ENCODE results near the gene KLC1.
"Not testable (repeated sequence)": the region's sequence is repeated elsewhere in the genome, so short reads cannot be mapped to it uniquely, and the experiment has no call there.

Gene KLC1

DNA sequence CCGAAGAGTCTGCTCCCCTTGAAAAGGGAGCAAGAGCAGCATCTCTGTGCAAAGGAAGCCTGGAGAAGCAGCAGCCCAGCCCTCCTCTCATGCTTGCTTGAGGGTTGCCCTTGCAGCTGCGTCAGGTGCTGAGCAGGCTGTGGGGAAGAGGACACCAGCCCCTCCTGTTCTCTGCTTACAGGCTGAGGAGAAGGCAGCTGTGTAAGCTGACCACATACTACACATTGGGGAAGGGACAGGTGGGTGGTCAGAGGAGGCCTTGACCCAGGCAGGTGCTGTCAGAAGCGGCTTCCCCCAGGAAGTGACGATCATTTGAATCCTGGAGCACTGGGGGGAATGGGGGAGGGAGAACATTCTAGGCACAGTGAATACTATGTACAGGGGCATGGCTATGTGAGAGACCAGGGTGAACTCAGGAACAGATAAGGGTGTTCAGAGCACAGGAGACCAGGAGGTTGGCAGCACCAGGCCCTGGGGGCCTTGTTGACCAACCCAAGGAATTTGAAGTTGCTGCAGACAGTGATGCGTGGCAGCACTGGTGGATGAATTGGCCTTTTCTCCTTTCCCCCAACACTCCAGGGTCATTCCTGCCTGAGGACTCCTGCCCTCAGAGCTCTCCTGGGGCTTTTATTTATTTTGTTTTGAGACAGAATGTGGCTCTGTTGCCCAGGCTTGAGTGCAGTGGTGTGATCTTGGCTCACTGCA, 2.7 kb upstream of the KLC1 start:
- no peak for DNase-seq

DNA sequence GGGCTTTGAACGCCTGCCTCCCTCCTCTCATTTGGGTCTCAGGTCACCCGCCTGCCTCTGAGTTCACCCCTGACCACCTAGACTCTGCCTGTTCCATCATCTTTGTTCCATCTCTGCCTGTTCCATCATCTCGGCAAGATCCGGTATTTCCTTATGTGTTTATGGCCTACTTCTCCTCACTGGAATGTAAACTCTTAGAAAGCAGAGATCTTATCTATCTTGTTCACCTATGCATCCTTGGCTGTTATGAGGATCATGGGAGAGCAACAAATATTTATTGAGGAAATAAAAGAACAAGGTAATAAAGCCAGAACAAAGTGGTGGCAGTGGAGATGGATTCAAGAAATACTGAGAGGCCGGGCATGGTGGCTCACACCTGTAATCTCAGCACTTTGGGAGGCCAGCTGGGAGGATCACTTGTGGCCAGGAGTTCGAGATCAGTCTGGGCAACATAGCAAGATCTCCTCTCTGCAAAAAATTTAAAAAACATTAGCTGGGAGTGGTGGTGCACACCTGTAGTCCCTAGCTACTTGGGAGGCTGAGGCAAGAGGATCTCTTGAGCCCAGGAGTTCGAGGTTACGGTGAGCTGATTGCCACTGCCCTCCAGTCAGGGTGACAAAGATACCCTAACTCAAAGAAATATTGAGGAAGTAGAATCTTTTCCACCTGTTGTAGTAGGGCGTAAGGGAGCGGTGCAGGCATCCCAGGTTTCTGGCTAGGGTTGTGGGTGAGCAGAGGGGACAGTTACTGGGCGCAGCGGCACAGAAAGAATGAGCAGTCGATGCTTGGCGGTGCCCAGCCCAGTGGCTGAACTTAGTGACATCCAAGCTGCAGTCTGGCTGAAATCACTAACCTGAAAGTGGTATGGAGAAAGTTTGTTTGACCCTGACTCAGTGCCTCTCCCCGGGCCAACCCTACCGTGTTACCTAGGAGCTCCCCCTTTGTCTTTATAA, 1.7 kb upstream of the KLC1 start:
- DNase-seq: no peak

DNA sequence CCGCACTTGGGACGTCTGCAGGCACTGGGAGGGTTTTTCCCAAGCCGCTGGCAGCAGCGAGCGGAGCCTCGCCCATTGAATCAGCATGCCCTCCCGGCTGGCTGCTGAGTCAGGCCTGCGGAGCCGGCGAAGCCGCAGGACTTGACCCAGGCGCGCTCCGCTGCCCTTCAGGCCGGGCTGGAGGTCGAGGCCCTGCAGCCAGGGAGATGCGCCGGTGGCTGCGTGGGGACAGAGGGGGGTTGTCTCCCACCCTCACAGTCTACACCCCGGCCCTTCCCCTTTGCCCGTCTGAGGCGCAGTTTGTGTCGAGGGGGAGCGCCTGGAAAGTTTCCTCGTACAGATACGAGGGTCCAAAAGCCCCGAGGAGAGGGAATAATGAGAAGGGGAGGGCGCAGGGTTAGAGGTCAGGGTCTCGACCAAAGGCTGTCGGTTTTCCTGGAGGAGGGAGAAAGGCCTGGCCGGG, 759 bp upstream of the KLC1 start:
- DNase-seq: peak; percentile 57

DNA sequence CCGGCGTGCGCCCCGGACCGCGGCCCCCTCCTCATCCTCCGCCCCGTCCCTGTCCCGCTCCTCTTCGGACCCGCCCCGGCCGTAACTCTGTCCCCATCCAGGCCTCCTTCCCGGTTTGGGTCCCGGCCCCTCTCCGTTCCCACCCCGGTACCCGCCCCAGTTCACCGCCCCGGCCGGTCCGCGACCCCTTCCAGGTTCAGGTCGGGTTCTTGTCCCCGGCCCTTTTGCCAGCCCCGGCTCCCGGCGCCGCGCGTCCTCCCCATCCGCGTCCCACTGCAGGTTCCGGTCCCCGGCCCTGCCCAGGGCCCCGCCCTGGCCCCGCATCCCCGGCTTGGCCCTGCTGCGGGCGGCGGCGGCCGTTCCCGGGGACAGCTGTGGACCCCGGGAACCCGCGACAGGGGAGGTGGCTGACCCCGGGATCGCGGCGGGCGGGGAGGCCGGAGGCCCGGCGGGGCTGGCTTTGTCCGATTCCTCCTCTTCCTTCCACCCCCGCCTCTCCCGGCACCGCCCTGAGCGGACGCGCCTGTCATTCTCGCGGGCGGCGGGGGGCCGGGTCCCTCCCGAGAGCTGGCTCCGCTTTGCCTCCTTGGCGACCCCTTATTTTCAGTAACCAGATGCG, 601 bp downstream of the KLC1 start:
- peak; percentile 28 for DNase-seq

DNA sequence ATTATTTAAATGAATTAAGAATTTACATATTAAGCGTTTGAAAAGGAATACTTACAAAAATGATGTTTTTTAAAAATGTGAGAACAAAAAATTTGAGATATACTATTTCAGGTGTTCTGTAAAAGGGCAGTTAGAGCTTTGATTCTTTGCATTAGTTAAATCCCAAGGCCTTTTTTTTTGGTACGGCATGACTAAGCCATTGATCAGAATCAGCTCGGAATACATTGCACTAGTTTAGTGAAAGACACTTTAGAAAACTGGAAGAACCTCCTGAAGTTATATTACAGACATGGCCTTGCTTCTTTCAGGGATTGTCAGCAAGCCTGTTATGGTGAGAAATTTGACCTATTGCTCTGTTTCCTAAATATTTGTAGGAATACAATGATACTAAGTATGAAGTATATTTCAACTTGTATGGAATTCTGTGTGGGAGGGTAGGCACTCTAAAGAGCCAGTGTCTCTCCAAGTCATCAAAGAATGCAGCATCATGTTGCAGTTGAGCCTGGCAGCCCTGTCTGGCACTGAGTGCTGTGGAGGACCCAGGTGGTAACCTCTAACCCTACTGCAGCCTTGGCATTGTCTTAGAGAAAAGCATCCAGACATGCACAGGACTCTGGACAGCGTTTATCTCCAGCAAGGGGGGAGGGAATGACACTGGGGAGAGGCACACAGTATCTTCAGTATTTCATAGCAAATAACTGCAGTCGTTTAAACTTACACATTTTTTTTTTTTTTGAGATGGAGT, 1.5 kb downstream of the KLC1 start:
- peak; percentile 21 for DNase-seq

DNA sequence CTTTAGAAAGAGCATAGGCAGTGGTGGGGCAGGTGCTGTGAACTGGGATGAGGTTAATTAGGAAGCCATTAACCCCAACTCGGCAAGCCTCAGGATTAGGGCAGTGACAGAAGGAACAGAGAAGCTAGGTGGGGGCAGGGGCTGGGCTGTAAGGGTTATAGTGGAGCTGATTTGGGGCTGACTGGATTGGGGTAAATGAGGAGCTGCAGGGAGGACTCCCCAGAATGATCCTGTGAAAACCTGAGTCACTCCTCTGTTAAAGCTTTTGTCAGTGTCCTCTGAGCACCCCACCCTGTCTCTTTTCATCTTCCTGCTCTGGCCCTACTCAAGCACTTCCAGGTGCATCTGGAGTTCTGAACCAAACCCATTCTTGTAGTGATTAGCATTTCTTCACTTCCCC, 4.4 kb downstream of the KLC1 start:
- DNase-seq: no peak

DNA sequence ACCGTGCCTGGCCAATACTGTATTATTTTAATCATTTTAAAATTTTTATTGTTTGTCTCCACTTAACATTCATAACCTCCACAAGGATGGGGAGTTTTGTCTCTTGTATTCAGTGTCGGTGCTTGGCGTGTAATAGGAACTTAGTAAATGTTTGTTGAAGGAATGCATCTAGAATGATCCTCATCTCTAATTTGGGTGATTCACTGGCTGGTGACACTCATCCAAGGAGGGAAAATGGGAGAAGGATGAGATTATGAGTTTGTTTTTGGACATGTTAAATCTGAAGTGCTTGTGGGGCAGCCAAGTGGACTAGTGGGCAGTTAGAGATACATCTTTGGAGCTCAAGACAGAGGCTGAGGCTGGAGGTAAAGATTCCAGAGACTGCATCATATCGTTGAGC, 5.1 kb downstream of the KLC1 start:
- DNase-seq: no peak

DNA sequence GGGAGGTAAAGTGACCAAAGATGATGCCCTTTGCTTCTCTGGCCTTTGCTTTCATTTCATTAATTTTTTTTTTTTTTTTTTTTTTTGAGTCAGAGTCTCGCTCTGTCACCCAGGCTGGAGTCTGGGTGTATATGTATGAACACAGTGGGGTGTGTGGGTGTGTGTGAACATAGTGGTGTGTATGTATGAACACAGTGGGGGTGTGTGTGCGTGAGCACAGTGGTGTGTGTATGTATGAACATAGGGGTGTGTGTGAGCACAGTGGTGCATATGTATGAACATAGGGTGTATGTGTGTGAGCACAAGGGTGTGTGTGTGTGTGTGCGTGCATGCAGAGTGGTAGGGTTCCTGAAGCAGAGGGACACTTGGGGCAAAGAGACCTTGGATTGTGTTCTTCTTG, 9.6 kb downstream of the KLC1 start:
- DNase-seq: no peak

DNA sequence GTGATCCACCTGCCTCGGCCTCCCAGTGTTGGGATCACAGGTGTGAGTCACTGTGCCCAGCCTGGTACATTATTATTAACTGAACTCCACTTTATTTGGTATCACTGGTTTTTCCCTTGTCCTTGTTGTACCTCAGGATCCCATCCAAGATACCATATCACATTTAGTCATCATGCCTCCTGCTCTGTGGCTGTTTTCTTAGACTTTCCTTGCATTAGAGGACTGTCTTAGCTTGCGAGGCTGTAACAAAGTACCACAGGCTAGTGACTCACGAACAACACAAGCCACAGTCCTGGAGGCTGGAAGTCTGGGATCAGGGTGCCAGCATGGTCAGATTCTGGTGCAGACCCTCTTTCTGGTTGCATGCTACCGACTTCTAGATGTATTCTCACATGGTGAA, 12.2 kb downstream of the KLC1 start:
- no peak for DNase-seq

DNA sequence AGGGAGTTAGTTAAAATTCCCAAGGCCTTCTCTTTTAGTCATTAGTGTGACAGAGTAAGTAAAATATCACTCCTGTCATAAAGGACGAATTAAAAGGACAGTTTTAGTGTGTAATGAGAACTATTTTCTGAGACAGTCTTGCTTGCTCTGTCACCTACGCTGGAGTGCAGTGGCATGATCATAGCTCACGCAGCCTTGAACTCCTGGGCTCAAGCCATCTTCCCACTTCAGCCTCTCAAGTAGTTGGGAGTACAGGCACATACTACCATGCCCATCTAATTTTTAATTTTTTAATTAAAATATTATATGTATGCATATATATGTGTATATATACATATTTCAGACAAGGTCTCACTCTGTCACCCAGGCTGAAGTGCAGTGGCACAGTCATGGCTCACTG, 17.2 kb downstream of the KLC1 start:
- DNase-seq: no peak

DNA sequence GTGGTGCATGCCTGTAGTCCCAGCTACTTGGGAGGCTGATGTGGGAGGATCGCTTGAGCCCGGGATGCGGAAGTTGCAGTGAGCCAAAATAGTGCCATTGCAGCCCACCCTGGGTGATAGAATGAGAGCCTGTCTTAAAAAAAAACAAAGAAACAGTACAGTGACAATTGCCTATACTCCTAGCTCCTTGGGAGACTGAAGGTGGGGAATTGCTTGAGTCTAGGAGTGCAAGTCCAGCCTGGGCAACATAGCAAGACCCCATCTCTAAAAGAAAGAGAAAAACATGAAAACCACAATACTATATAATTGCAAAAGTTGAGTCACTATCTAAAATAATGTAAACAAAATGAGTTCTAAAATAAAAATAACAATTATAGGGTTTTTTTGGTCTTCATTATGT, 20.0 kb downstream of the KLC1 start:
- no peak for DNase-seq

DNA sequence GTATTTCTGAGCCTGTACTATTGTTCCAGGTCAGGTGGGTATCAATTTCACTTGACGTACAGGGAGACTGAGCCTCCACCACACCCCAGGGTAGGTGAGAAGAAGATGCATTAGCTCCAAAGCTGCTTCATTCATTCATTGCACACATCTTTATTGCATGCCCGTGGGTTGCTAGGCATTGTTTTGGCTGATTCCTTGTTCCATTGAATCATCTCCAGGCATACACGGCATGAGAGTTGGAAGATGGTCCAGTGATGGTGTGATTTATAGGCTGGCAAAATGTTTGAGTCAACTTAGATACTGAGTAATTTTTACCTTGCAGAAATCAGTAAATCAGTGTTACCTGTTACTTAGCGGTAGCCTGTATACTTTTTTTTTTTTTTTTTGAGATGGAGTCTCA, 21.2 kb downstream of the KLC1 start:
- no peak for DNase-seq

DNA sequence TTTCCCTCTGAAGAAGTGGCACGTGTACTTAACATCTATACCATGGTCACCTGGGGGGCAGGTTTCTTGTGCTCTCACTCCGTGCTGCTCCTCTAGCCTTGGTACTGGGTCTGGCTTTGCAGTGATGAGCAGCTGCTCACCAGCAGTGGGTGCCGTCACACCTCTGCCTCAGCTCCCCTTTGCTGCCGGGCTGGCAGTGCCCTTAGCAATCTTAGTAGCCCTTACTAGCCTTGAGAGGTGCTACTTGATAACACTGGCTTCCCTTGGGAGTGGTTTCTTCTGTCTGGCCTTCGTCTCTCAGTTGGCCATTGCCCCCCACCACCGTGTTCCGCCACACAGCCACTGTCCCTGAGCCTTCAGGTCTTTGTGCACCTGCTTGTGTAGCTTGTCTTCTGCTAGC, 22.6 kb downstream of the KLC1 start:
- DNase-seq: no peak

DNA sequence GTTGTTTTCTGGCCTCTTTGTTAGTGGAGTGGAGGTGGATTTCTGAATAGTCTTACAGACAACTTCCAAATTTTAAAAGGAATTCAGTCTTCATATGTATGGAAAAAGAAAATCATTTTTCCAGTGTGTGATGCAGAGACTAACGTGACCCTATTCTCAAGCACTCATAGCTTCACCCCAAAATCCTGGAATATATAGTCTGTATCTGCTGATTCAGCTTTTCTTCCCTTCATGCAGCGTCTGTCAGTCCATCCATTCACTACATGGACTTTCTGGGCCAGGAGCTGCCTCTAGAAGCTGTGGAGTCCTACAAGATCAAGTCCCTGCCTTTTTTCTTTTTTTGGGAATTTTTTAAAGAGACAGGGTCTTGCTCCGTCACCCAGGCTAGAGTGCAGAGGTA, 23.8 kb downstream of the KLC1 start:
- DNase-seq: no peak

DNA sequence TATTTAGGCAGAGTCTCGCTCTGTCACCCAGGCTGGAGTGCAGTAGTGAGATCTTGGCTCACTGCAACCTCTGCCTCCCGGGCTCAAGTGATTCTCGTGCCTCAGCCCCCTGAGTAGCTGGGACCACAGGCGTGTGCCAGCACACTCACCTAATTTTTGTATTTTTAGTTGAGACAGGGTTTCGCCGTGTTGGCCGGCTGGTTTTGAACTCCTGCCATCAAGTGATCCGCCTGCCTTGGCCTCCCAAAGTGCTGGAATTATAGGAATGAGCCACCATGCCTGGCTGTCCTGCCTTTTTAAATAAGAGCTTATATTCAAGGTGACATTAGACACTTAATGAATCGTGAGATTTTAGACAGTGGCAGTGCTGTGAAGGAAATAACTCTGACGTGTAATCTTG, 24.3 kb downstream of the KLC1 start:
- not testable (repeated sequence) for DNase-seq

DNA sequence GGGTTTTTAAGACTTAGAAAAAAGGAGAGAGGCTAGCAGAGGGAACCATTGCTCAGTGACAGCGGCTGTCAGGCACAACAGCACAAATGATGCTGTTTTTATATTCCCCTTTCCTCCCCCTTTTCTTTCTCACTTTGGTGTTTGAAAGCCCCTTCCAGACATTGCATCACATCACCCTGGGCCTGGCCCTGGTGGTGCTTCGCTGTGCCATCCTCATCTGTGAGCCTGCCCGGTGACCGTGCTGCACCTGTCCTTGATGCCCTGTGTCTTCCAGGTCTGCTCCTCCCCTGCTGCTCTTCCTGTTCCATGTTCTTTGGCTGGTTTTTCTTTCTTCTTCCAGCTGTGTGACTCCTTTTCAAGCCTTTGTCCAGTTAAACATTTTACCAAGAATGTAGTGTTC, 24.8 kb downstream of the KLC1 start:
- no peak for DNase-seq

DNA sequence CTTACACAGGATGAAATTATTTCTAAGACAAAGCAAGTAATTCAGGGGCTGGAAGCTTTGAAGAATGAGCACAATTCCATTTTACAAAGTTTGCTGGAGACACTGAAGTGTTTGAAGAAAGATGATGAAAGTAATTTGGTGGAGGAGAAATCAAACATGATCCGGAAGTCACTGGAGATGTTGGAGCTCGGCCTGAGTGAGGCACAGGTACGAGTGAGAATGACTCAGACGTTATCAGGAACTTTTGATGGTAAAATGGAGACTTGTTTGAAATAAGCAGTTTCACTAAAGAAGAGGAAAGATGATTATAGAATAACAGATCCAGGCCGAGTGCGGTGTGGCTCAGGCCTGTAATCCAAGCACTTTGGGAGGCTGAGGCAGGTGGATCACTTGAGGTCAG, 25.6 kb downstream of the KLC1 start:
- DNase-seq: no peak

DNA sequence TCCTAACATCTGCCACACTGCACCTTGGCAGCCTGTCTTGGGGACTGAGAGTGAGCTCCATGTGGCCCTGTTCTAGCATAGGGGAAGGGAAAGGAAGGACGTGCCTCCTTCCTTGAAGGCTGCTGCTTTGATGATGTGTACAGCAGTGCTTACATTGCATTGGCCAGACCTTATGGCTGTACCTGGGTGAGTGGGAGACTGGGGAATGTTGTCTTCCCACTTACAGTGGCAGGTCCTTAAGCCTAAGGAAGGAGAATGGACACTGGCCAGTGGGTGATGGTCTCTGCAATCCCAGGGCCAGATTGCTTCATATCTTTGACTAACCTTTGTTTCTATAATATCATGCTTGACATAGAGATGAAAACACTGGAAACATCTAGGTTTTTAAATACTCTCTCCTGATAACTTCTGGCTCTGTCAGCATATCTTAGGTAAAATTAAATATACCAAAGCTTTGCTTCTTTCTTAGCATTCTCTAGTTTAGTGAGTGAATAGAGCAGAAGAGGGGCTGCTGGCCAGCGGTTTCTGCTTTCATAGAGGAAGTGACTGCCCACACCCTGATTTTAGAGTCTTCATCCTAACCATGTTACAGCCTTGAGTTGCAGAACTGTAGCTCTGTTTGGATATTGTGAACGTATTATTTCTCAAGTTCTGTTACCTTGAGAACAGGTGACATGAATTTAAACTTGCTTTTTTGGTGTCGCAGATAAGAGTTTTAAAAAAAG, 27.2 kb downstream of the KLC1 start:
- DNase-seq: no peak

DNA sequence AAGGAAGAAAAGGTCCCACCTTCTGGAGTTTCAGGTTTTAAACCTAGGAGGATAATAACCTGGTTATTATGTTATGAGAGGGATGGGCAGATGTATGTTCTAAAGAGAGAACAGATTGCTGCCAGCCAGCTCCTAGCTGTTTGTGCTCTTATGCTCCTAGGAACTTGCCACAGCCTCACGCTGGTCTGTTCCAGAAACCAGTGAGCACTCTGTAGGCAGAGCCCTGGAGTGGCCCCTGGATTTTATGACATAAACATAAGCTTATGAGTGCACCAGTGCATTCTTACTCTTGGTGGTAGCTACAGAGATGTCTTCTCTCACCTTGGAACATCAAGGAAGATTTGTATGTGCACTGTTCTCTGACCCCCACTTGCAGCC, 27.7 kb downstream of the KLC1 start:
- DNase-seq: no peak

DNA sequence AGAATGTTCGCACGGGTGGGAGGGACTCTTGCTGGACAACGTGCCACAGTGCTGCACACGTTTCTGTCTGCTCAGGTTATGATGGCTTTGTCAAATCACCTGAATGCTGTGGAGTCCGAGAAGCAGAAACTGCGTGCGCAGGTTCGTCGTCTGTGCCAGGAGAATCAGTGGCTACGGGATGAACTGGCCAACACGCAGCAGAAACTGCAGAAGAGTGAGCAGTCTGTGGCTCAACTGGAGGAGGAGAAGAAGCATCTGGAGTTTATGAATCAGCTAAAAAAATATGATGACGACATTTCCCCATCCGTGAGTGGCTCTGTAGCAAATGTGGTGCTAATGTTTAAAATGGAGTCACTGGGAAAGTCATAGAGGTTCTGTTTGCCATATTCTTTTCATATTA, 28.5 kb downstream of the KLC1 start:
- no peak for DNase-seq

DNA sequence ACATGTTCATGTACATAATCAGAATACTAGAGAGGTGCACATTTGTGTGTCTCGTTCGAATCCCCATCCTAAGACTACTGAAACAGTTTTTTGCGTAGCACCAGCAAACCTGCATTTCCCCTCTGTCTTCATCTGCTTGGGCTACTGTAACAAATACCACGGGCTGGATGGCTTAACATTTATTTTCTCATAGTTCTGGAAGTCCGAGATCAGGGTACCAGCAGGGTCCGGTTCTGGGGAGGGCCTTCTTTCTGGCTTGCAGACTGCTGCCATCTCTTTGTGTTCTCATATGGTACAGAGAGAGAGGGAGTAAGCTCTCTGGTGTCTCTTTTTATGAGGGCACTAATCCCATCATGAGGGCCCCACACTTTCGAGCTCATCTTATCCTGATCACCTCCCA, 30.6 kb downstream of the KLC1 start:
- no peak for DNase-seq

DNA sequence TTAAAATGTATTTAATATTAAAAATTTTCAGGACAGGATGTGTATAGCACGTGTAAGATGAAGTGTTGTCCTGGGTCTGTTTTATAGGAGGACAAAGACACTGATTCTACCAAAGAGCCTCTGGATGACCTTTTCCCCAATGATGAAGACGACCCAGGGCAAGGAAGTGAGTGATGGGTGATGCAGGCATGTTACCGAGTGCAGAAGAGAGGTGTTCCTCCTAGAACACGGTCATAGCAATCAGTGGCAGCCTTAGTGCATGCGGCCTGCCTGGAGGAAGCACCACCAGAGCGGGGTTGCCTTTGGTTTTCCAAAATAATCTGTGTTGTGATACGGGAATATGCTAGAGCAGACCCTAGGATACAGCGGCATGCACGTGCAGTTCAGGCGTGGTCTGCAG, 33.0 kb downstream of the KLC1 start:
- DNase-seq: no peak

DNA sequence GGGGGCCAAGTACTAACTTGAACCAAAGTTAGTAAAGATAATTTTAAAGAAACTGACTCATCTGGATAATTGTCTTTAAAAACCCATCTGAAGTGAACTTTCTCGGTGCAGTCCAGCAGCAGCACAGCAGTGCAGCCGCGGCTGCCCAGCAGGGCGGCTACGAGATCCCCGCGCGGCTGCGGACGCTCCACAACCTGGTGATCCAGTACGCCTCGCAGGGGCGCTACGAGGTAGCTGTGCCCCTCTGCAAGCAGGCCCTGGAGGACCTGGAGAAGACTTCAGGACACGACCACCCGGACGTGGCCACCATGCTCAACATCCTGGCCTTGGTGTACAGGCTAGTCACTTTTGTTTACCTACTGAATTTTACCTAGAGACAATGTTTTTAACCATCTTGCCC, 33.6 kb downstream of the KLC1 start:
- DNase-seq: no peak
